OCI-M1 (cell line): Measurements from ENCODE around the gene RNF181.
"Not testable (repeated sequence)": the region's sequence is repeated elsewhere in the genome, so short reads cannot be mapped to it uniquely, and the experiment has no call there.

Source experiments
- DNase-seq: peaks from one replicate; lab custom pipeline; 2025; lab: John Stamatoyannopoulos, UW

The RNF181 gene

DNA sequence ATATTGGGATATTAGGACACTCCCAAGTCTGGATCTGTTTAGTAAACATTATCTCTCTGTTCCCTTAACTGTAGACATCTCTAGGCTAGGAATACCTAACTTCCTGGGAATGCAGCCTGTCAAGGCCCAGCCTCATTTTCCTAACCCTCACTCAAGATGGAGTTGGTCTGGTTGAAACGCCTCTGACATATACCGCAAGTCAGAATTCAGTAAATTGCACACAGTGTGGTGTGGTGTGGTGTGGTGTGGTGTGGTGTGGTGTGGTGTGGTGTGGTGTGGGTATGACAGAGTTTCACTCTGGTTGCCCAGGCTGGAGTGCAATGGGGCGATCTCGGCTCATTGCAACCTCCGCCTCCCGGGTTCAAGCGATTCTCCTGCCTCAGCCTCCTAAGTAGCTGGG, 19.2 kb downstream of the RNF181 start:
- DNase-seq = not testable (repeated sequence)

DNA sequence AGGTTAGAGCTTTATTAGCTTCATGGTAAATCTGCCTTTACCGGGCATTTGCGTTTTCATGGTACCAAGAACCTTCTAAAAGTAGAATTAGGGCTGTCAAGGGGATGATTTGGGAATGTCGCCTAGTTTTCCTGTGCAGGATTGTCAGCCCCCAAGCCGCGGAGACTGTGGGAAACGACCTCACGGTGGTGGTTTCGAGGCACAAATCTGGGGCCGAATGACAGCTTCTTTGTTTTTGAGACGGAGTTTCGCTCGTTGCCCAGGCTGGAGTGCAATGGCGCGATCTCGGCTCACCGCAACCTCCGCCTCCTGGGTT, 19.8 kb downstream of the RNF181 start:
- DNase-seq = no peak

DNA sequence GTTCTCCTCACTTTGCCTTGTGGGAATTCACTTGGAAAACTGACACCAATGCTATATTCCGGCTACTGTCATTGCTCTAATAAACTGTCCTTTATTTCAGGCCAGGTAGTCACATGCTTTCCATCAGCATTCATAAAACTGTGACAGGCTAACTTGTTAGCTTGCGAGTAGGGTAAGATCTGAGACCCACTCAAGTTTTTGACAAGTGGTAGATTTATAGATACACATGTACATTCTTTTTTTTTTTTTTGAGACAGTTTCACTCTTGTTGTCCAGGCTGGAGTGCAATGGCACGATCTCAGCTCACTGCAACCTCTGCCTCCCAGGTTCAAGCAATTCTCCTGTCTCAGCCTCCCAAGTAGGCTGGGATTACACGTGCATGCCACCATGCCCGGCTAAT, 22.2 kb downstream of the RNF181 start:
- not testable (repeated sequence) for DNase-seq

DNA sequence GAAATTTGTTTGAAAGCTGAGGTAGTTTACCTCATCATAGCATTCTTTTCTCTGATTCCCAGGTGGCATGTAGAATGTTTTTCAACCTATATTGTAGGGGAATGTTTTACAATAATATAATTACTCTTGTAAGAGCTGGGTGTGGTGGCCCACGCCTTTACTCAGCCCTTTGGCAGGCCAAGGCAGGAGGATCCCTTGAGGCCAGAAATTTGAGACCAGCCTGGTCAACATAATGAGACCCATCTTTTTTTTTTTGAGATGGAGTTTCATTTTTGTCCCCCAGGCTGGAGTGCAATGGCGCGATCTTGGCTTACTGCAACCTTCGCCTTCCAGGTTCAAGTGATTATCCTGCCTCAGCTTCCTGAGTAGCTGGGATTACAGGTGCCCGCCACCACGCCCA, 24.1 kb downstream of the RNF181 start:
- no peak for DNase-seq

GRCh38 chr2:85621338-85621737, 25.8 kb downstream of the RNF181 start:
- no peak for DNase-seq

DNA sequence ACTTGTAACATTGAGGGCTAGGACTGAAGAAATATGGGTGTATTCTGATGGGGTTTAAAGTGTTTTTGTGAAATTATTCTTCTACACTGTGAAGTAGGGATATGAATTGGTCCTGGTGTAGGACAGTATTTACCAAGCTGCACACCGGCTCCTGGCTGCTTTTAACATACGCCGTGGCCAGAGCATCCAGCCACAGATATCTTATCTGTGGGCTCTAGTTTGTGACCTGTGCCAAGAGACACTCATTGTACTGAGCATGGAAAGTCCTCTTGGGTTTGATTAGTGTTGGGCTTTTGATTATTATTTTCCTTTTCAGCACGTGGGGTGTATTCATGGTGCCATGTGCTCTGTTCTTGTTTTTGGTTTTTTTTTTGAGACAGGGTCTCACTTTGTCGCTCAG, 28.4 kb downstream of the RNF181 start:
- no peak for DNase-seq

- DNase-seq = no peak
Observed at GRCh38 chr2:85628658-85629057, 33.1 kb downstream of the RNF181 start.

- DNase-seq = no peak
Observed at GRCh38 chr2:85631316-85631715, 35.8 kb downstream of the RNF181 start.

DNA sequence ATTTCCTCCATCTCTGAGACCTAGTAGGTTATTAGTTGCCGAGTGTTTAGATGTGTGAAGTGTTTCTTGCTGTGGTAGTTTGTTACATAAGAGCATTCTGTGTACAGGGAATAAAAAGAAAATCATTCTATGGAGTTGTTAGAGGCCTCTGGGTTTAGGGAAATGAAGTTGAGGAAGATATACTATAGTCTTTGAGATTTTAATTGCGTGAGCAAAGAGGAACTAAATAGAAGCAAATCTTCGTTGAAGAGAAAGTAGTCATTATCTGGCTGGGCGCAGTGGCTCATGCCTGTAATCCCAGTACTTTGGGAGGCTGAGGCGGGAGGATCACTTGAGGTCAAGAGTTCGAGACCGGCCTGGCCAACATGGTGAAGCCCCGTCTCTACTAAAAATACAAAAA, 39.5 kb downstream of the RNF181 start:
- DNase-seq = no peak

DNA sequence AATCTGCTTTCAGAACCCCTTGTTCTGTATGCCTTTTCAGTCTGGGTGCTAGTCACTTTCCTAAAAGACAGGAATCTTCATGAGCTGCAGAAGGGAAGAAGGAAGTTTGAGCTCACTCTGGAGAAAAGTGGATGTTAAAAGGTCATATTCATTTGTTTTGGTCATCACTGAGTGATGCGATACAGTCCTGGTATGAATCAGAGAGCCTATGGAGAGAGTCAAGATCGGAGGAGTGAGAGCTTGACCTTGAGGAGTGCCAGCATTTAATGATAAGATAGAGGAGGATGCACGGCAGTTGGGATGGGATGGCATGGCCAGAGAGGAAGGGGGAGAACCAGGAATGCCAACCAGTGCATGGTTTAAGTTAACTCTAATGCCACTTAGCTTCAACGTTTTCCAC, 40.1 kb downstream of the RNF181 start:
- no peak for DNase-seq

DNA sequence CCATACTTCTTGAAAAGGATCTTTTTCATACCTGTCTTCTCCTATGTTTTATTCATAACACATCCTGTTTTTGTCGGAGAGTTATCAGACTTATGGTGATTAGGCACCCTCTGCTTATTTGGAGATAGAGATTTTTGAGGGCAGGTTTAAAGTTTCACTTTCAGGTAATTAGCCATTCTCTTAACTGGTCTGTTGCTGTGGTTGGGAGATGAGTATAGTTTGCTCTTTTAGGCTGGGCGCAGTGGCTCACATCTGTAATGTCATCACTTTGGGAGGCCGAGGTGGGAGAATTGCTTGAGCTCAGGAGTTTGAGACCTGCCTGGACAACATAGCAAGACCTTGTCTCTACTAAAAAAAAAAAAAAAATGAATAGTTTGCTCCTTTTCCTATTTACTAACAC, 47.2 kb downstream of the RNF181 start:
- DNase-seq = no peak

DNA sequence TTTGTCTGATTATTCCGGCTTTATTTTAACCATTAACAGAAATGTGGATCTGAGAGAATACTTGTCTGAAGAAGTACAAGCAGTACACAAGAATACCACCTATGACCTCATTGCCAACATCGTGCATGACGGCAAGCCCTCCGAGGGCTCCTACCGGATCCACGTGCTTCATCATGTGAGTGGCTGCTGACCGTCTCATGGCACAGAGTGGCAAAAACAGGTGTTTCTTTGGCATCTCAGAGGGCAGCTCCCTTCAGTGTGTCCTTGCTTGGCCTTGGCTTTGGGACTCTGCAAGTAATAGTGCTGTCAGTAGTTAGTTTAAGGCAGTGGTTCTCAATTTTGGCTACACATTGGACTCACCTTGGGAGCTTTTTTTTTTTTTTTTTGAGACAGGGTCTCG, 49.4 kb downstream of the RNF181 start:
- no peak for DNase-seq

GRCh38 chr2:85646166-85646565, 50.6 kb downstream of the RNF181 start:
- DNase-seq = no peak
